ENCODE data around the gene TMEM74B.

DNA sequence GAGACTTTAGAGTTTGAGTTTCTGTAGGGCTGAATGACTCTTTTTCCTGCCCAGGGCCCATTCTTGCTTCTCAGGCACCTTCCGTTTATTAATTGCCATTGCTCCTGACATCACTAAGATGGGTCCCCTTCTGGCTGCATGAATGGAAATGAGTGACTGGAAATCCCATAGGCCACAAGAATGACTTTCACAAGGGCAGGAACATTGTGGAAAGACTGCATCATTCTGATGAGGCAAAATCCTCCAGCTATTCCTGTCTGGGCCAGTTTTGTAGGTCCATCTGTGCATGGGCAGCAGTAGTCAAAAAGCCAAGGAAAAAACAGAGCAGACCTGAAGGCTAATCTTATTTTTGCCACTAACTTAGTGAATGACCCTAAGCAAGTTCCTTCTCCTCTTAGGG lies 19.3 kb downstream of the TMEM74B start:
- TF ChIP-seq, protein P1, sequence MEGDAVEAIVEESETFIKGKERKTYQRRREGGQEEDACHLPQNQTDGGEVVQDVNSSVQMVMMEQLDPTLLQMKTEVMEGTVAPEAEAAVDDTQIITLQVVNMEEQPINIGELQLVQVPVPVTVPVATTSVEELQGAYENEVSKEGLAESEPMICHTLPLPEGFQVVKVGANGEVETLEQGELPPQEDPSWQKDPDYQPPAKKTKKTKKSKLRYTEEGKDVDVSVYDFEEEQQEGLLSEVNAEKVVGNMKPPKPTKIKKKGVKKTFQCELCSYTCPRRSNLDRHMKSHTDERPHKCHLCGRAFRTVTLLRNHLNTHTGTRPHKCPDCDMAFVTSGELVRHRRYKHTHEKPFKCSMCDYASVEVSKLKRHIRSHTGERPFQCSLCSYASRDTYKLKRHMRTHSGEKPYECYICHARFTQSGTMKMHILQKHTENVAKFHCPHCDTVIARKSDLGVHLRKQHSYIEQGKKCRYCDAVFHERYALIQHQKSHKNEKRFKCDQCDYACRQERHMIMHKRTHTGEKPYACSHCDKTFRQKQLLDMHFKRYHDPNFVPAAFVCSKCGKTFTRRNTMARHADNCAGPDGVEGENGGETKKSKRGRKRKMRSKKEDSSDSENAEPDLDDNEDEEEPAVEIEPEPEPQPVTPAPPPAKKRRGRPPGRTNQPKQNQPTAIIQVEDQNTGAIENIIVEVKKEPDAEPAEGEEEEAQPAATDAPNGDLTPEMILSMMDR (IDR thresholded peaks at IDR 0.05), result no peak
- no peak for TF ChIP-seq EZH2 (IDR thresholded peaks at IDR 0.05; ENCODE audit: borderline replicate concordance, insufficient read depth, low read depth, low read length, poor library complexity, severe bottlenecking)
